Osteocyte (in vitro differentiated cells): ENCODE data around the gene NALCN. TPM values are rescaled to one million over a fixed set of nuclear protein-coding genes. Genes with fewer than 3 reads are reported as not detected.

Source experiments
- DNase-seq: peaks from one replicate; pipeline ENCODE4 v3.0.0; 2021; ENCODE audit warnings: mixed read lengths; ENCODE audit not compliant: unreplicated experiment; ENCODE audit errors: extremely low spot score
- H3K27ac Mint-ChIP-seq: one replicate; pipeline ENCODE4 v1.8.0; 2021; ENCODE audit warnings: mild to moderate bottlenecking, mixed read lengths; ENCODE audit not compliant: unreplicated experiment
- H3K27me3 Mint-ChIP-seq: one replicate; pipeline ENCODE4 v1.8.0; 2021; ENCODE audit warnings: mixed read lengths; ENCODE audit not compliant: unreplicated experiment
- H3K36me3 Mint-ChIP-seq: one replicate; pipeline ENCODE4 v1.8.0; 2021; ENCODE audit warnings: mixed read lengths; ENCODE audit not compliant: unreplicated experiment
- H3K4me1 Mint-ChIP-seq: one replicate; pipeline ENCODE4 v1.8.0; 2021; ENCODE audit warnings: mixed read lengths; ENCODE audit not compliant: unreplicated experiment
- H3K4me3 Mint-ChIP-seq: one replicate; pipeline ENCODE4 v1.8.0; 2021; ENCODE audit warnings: mild to moderate bottlenecking, moderate library complexity, mixed read lengths; ENCODE audit not compliant: unreplicated experiment
- H3K9me3 Mint-ChIP-seq: one replicate; pipeline ENCODE4 v1.8.0; 2021; ENCODE audit warnings: mixed read lengths; ENCODE audit not compliant: unreplicated experiment
- CTCF ChIP-seq: fragments of 200-600 bp; sonication (generic); IDR thresholded peaks from 2 replicates; pipeline ENCODE4 v1.5.0; 2021; ENCODE audit warnings: antibody characterized with exemption, mild to moderate bottlenecking, moderate library complexity
- total RNA-seq: library from RNA; stranded (reverse); gene quantifications from 2 replicates; pipeline ENCODE4 v1.2.1, GENCODE V29; 2021

The NALCN gene
- total RNA-seq, 1 donor from 2014 or later: 58.8 TPM

GRCh38 chr13:101417043-101417406 lies 717 bp upstream of the NALCN start:
- Mint-ChIP-seq H3K4me1 (peaks cover 38% of the 10 kb centered on the region), H3K27ac (peak overlapping the region; percentile 91), H3K4me3 (peak overlapping the region; percentile 87), H3K36me3 (peaks cover 6% of the 10 kb centered on the region), H3K9me3 (no peaks in the 10 kb centered on the region), H3K27me3 (no peaks in the 10 kb centered on the region)
- no peak for DNase-seq
- TF ChIP-seq CTCF: no peak

GRCh38 chr13:101415358-101416174 lies 742 bp downstream of the NALCN start:
- peak overlapping the region; percentile 75 for H3K4me3 Mint-ChIP-seq
- H3K27me3 Mint-ChIP-seq: no peaks in the 10 kb centered on the region

GRCh38 chr13:101412076-101412475 lies 4.2 kb downstream of the NALCN start:
- no peak for DNase-seq
- peaks cover 50% of the 10 kb centered on the region for H3K4me1 Mint-ChIP-seq
- H3K27me3 Mint-ChIP-seq: no peaks in the 10 kb centered on the region
- no peaks in the 10 kb centered on the region for H3K9me3 Mint-ChIP-seq
- peaks cover 9% of the 10 kb centered on the region for H3K36me3 Mint-ChIP-seq
- H3K4me3 Mint-ChIP-seq: no peak overlapping the region
- H3K27ac Mint-ChIP-seq: peak overlapping the region; percentile 8
- TF ChIP-seq CTCF: no peak

More at GRCh38 chr13:101415358-101416174, 742 bp downstream of the NALCN start:
- H3K36me3 Mint-ChIP-seq: peaks cover 8% of the 10 kb centered on the region
- TF ChIP-seq CTCF: no peak
- peak overlapping the region; percentile 66 for H3K27ac Mint-ChIP-seq
- H3K4me1 Mint-ChIP-seq: peaks cover 37% of the 10 kb centered on the region
- no peaks in the 10 kb centered on the region for H3K9me3 Mint-ChIP-seq
- no peak for DNase-seq

- Mint-ChIP-seq H3K9me3 (no peaks in the 10 kb centered on the region), H3K27ac (no peak overlapping the region), H3K4me1 (peaks cover 45% of the 10 kb centered on the region), H3K36me3 (peaks cover 6% of the 10 kb centered on the region), H3K4me3 (no peak overlapping the region), H3K27me3 (no peaks in the 10 kb centered on the region)
- DNase-seq: no peak
- TF ChIP-seq CTCF: no peak
These were observed 7.2 kb downstream of the NALCN start for GRCh38 chr13:101408992-101409656.

- Mint-ChIP-seq H3K27ac (peak overlapping the region; percentile 78), H3K4me1 (peaks cover 45% of the 10 kb centered on the region), H3K9me3 (no peaks in the 10 kb centered on the region), H3K4me3 (no peak overlapping the region), H3K27me3 (no peaks in the 10 kb centered on the region), H3K36me3 (peaks cover 5% of the 10 kb centered on the region)
- no peak for TF ChIP-seq CTCF
- DNase-seq: no peak
These were observed 8.2 kb downstream of the NALCN start for GRCh38 chr13:101408154-101408553.
